ENCODE data around the gene ZDHHC14.
A peak's percentile ranks its signal among the peaks of the same experiment; 100 is the strongest.

The ZDHHC14 gene

DNA sequence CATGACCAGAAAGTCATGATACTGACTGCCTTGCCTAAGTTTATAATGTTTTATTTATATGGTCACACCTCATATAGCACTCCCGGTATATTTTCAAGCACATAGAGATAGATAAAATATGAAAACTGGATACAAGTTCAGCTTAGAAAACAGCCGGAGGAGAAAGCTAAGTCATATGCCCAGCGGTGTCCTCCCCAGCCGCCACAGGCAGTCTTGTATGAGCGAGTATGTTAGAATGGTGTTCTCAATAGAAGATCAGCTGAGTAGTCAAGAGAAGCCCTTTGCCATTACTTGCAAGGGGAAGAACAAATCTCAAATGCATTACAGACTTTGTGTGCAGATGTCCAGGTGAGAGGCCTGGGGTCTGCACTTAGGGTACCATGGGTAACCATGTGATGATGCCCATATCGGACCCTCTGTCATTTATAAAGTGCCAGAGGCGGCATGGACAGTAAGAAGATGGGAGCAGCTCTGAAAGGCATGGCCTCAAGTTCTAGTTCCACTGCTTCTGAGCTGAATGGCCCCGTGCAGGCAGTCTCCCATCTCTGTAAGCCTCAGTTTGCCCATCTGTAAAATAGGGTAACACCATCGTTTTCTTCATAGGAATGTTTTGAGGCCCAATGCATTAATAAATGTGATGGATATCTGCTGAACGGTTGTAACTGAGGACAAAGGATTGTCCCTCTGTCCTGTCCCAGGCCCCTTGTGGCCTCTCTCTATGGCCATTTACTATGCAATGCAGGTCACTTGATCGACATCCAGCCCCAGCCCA, 246.4 kb downstream of the ZDHHC14 start:
- DNase-seq (ENCODE audit: low spot score): no peak

DNA sequence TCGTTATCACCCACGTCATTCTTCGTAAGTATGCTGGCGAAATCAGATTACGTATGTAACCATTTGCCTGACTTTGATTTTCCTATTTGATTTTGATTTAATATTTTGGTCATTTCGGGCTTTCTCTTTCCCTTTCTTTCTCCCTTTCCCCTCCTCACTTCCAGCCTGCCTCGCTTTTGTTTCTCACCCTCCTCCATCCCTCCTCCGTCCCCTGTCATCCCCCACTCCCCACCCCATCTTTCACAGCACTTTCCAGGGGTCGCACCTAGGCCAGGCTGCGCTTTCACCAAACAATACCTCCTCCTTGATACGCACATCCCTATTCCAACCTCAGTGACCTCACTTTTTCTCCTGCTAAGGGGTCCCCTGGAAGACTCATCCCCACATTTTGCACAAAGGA, 247.5 kb downstream of the ZDHHC14 start:
- DNase-seq (ENCODE audit: low spot score): no peak

DNA sequence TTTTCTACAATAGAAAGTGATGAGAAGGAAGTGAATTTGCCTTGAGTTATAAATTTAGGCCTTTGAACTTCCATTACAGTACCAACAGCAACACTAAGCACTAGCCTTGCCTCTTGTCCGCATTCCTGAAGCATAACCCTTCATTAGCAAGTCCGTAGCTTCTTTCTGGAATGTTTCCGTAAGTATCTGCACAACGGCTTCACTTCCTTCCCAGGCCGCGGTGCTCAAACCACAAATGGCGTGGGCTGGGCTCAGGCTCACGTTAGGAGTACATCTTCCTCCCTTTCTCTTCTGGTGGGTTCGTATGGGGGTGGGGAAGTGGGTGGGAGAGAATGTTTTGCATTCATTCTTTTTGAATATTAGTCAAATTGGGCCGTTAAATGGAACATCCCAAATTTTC, 248.2 kb downstream of the ZDHHC14 start:
- peak; percentile 21 for DNase-seq (ENCODE audit: low spot score)

DNA sequence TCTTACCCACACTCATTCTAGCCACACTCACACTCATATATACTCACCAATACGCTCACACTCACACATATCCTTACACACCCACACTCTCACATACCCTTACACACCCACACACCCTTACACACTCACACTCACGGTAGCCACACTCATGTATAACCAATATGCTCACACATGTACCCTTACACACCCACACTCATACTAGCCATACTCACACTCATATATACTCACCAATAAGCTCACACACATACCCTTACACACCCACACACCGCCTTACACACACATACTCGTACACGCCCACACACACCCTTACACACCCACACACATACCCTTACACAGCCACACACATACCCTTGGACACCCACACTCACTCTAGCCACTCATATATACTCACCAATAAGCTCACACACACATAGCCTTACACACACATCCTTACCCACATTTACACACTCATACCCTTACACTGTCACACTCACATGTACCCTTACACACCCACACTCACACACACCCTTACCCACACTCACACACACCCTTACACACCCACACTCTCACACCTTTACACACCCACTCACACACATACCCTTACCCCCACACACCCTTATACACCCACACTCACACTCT, 249.6 kb downstream of the ZDHHC14 start:
- no peak for DNase-seq (ENCODE audit: low spot score)

DNA sequence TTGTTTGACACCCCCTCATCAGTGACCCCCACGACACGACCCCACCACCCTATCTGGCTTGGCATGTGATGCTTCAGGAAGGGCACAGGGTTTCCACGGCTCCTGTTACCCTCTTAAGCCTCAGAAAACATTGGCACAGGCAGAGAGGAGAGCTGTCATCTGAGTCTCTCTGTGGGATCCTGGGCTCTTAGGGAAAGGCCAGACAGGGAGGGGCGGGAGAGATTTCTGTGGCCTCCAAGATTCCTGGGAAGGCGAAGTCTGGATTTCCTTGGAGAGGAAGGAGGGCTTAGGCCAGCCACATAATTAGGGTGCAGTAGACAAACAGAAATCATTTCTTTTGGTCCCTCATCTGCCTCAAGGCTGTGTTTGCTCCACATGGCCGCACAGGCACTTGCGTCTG, 250.4 kb downstream of the ZDHHC14 start:
- DNase-seq (ENCODE audit: low spot score): no peak

DNA sequence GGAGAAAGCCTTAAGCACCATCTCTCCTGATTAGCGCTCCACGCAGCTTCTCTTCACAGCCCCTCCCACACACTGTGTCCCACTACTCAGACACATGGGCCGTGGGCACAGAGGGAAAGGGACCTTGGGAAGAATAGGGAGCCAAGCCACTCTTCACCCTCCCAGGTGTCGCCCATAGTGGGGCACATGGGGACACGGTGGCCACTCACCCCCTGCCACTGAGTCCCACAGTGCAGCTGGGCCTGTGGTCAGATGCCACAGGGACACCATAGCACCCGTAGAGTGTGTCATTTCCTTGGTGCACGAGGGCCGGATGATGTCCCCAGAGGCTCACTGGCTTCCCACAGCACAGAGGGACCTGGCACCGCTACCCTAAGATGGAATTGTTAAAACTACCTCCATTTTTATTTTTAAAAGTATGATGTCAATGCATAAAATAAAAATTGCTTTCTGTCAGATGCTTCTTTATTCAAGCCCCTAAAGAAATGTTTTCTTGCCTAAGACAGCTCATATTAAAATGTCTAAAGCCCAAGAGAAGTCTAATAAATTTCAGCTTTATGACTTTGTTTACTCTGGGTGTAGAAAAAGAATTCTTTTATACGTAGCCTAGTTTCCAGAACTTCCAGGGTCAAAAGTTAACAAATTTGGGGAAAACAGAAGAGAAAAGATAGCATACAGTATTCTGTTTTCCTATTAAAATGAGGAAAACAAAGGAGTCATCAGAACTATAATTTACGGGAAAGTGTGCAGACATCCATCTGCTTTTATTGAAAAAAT, 251.0 kb downstream of the ZDHHC14 start:
- no peak for DNase-seq (ENCODE audit: low spot score)

DNA sequence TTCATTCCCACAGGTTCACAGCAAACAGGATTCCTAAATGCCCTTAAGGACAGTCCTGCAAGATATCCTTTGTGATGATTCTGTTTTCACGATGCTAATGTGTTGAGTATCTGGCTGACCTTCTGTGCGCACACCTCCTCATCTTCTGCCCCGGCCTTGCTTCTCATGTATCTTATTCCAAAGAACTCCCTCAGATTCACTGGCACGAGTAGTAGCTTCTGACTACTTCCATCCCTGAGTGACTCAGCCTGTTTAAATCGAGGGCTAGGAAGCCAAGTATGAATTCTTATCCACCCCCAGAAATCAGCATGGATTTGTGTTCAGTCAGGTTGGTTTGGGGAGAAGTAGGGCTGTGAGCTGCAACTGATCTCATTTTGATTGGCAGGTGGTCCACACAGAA, 251.8 kb downstream of the ZDHHC14 start:
- DNase-seq (ENCODE audit: low spot score): no peak

DNA sequence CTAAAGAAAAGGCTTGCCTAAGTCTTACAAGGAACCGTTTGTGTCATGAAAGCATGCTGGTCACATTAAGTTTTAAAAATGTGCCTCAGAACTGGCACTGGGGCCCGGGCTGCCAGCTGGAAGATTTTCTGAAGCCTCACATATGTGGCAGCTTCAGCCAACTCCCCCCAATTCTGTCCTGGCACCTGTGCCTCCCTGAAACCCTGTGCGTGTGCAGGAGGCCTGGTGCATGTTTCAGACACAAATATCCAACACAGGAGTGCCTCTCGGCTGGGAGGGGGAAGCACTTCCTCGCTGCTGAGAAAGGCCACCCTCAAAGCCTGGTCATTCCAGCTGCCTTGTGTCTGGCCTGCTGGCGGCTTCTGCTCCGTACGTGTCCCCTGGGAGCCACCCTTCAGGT, 253.6 kb downstream of the ZDHHC14 start:
- no peak for DNase-seq (ENCODE audit: low spot score)

DNA sequence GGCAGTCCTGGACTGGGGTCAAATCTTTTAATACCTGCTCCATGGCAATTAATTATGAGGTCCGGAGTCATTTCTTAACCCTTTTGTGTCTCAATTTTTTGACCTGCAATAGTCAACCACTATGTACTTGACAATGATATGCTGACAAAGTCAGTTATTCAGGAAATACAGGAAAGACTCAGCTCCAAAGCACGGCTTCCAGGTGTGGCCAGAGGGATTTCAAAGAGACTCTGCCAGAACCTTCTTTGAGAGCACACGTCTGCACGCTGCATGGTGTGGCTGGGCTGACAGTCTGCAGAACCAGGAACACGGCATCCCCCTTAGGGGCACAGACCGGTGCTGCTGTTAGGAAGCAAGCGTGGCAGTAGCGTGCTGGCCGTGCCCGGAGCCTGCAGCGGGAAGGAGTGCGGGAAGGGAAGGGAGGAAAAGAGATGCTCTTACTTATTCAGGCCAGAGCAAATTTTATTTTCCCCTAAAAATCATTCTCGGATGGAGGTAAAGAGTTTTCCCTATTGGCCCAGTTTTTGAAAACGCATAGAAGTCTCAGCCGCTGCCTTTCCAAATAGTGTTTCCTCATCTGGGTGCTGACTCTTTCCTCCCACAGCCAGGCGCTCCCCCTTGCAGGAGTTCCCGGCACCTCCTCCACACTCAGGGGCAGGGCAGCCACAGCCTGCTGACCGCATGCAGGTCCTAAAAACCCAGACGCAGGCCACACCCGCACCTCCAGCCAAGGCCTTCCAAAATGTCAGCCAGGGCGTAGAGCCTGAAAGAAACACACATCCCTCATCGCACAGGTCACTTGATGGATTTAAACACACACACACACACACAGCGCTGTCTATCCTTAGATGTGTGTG, 254.6 kb downstream of the ZDHHC14 start:
- no peak for DNase-seq (ENCODE audit: low spot score)

DNA sequence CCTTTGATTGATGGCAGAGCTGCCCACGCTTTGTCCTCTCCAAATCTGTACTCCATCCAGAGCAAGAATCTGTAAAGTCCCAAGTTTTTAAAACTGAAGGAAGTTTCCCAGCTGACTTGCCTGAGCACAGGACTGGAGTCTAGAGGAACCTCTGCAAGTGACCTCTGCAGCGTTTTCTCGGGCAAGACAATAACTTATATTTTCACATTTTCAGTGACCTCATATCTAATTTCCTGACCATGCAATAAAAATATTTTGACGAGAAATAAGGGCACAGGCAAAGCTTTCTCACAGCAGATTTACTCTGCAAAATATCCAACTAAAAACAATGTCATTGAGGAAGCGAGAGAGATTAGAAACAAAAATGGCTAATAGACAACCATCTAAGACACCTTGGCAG, 256.5 kb downstream of the ZDHHC14 start:
- DNase-seq (ENCODE audit: low spot score): no peak

DNA sequence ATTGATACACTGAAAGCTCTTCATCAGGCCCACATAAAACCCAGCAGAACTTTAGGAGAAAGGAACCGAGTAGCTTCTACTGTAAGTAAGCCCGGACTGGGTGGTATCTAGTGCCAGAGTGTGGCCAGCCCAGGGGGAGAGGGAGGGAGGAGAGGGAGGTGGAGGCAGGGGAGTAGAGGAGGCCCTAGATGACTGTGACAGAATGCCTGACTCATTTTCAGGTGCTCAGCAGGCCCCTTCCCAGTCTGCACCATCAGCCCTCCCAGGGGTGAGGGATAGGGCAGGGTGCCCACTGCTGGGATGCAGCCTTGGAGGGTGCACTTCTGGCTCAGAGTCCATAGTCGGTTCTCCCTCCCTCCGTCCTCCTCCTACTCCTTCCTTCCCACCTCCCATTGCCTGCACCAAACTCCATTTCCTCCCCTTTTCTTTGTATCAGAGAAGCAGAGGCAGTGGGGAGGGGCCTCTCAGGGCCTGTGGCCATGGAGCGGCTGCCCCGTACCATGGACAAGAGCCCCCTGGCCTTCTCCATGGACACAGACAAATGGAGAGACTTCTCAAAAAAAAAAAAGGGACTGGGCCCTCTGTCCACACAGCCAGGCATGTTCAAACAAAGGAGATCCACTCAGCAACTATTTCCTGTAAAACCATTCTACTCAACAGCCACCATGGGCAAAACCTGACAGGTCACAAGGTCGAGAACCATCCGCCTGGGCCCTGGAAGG, 257.1 kb downstream of the ZDHHC14 start:
- DNase-seq (ENCODE audit: low spot score): no peak

DNA sequence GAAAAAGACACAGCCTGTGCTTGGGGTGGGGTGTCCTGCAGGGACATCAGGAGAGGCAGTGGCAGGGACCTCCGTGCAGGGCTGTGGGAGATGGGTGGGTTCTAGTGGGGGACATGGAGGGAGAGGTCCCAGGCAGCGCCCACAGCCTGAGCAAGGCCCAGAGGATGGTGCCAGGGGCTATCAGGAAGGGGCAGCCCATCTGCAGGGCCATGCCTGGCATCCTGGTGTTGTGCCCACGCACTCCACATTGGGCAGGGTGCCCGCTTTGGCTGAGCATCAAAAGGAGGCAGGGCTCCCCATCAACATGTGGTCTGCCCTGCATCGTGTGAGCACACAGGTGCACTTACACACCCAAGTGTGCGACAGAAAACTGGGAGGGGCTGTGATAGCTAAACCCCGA, 257.8 kb downstream of the ZDHHC14 start:
- DNase-seq (ENCODE audit: low spot score): no peak

DNA sequence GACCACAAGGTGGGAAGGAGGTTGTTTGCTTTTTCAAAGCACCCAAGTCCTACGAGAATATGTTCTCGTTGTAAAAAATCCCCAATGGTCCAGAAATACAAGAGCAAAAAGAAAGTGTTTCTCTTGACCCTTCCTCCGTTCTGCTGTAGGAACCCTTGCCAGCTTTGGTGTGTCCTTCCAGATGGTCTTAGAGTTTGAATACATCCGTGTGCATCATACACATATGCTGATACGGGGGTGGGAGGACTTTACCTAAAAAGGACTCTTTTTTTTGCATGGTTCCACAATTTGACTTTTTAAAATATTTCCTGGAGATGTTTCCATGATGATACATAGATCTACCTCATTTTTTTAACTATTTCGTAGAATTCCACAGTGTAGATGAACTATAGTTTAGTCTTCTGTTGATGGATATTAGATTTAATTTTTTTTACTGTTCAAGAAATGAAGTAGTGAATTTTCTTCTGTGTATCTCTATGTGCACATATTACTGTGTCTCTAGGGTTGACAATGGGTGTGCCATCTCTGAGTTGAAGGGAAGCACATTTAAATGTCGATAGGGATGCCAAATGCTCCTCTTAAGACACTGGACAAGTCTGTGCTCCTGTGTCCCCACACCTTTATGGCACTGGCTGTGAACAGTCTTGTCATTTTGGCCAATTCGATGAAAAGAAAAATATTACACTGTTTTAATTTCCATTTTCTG, 259.9 kb downstream of the ZDHHC14 start:
- no peak for DNase-seq (ENCODE audit: low spot score)

DNA sequence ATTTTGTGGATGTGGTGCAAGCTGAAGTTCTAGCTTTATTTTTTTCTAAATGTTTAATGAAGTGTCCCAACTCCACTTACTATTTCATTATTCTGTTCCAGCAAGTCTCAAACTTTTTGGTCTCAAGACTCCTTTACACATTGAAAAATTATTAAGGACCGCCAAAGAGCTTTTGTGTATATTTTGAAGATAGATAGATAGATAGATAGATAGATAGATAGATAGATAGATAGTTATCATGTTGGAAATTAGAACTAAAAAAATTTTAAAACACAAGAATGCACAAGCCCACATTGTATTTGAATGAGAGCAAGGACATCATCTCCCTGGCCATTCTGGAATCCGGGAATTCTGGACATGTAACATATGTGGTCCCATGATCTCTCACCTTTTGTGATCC, 260.8 kb downstream of the ZDHHC14 start:
- DNase-seq (ENCODE audit: low spot score): no peak

DNA sequence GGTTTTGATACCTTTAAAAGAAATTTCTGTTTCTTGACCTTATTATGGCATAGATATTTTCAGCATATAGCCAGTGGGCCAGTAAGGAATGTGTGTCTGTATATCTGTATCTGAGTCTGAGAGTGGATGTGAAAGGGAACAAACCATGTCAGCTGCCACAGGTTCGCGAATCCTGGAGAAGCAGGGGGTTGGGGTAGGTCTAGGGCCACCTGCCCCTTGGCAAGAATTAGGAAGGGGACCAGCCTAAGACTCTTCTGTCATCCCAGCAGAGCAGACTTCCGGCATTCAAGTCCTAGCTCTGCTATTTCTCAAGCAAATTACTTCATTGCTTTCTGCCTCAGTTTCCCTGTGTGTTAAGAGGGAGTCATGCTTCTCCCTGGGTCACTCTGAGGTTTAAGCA, 261.7 kb downstream of the ZDHHC14 start:
- no peak for DNase-seq (ENCODE audit: low spot score)

DNA sequence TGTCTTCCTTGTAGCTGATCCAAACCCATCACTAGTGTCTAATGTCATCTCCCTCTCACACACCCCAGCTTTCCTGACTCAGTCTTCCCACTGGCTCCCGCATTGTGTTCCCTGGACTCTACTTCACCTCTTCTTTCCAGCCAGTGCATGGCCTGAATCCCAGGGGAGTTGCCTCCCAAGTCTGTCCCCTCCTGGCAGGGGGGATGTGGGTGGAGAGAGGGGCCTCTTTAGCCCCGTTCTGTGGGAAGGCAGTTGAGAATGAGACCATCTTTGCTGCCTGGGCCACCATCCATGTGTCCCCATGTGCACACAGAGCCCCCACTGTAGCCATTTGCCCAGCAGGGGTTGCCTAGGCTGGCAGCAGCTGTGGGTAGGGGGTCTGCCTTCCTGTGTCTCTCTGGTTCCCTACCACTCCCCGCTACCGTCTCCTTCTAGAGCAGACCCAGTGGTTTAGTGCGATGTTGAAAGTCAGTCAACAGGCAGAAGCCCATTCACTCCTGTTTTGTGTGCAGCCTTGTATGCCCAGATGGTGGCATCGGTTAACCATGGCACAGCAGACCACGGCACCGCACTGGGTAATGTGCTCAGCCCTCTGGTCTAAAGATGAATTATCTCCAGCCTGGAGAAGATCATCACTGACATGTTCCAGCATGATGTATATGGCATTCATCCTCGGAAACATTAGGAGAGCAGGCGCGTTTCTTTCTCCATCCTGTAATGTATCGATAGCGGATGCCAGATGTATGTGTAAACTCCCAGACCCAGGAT, 263.2 kb downstream of the ZDHHC14 start:
- no peak for DNase-seq (ENCODE audit: low spot score)

DNA sequence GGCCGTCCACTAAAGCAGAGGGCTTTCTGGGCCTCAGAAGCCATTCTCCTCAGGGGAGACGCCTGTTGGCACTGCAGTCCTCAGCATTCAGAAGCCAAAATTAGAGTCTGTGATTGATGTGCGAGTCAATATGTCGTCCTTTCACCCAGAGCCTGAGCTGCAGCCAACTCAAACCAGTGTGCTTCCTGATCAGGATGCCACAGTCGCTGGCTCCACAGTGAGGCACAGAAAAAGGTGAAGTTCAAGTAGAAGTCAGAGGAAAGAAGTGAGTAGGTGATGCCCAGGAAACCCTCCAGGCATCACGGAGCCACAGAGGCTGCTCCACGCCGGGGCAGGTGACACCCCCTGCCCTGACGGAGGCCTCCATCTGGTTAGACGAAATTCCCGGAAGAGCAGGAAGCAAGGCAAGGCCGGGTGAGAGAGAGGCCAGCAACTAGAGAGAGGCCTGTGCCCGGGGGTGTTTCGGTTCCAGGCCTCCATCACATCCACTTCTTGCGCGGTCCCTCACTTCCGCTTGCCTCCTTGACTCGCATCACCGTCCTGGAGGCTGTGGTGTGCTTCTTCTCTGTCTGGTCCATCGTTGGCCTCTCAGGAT, 264.3 kb downstream of the ZDHHC14 start:
- no peak for DNase-seq (ENCODE audit: low spot score)

DNA sequence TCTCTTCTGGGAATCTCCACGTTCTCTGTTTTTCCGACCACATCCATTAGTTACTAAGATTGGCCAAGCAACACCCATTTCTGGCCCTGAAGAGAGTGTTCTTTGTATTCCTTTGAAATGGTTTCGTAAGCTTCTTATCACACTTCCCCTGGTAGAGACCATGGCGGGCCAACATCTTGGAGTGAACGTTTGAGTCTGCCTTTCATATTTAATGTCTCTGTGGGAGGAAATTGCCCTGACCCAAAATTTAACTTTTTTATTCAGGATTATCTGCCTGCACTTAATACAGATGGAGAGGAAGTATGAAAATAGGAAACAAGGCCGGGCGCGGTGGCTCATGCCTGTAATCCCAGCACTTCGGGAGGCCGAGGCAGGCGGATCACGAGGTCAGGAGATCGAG, 265.0 kb downstream of the ZDHHC14 start:
- no peak for DNase-seq (ENCODE audit: low spot score)

DNA sequence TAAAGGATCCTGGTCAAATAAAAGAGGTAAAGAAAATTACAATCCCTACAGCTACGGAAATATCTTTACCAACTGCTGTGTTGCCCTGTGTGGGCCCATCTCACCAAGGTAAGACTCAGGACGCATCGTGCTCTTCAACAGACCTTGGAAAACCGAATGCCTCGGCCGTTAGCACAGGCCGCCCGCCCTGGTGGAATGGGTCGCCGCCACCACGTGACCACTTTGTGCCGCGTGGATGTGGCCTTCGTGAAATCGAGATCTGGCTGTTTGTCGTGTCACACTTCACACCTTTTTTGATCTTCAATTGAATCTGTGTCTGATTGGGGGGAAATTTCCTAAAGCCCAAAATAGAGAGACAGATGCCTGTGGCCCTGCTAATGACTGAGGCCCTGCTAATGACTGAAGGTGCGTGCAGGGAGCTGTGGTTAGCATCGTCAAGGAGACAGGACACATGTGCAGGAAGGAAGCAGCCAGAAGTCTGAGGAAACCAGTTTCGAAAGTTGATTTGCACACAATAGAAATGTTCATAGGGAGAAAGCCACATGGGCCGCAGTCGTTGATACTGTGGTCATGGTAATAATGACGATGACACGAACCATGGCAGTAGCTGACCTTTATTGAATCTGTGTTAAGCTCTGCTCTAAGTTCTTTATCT, 266.4 kb downstream of the ZDHHC14 start:
- DNase-seq (ENCODE audit: low spot score): peak; percentile 80

All from kidney capillary endothelial cell (primary cell).